ENCODE results near the gene OR6J1.

The OR6J1 gene

GRCh38 chr14:22613106-22613695 lies 31.0 kb downstream of the OR6J1 start:
- DNase-seq = no peak
- Histone ChIP-seq H3K27ac (ENCODE audit: insufficient read depth, low read length, poor library complexity, severe bottlenecking) (no peak overlapping the region), H3K4me3 (ENCODE audit: insufficient read depth, low read depth, low read length, poor library complexity, severe bottlenecking) (no peak overlapping the region), H3K27me3 (replicated peaks; ENCODE audit: control insufficient read depth, insufficient read depth, low read length, poor library complexity, severe bottlenecking) (no peaks in the 10 kb centered on the region), H3K4me1 (ENCODE audit: control insufficient read depth, insufficient read depth, low read length, poor library complexity, severe bottlenecking) (no peaks in the 10 kb centered on the region), H3K36me3 (ENCODE audit: control insufficient read depth, insufficient read depth, low read length) (peaks cover 20% of the 10 kb centered on the region), H3K9me3 (ENCODE audit: control insufficient read depth, low read length) (no peaks in the 10 kb centered on the region)

- DNase-seq = no peak
- H3K27me3 ChIP-seq (replicated peaks; ENCODE audit: control insufficient read depth, insufficient read depth, low read length, poor library complexity, severe bottlenecking) = no peaks in the 10 kb centered on the region
- no peaks in the 10 kb centered on the region for H3K4me1 ChIP-seq (ENCODE audit: control insufficient read depth, insufficient read depth, low read length, poor library complexity, severe bottlenecking)
- H3K9me3 ChIP-seq (ENCODE audit: control insufficient read depth, low read length) = no peaks in the 10 kb centered on the region
- H3K4me3 ChIP-seq (ENCODE audit: insufficient read depth, low read depth, low read length, poor library complexity, severe bottlenecking) = no peak overlapping the region
- no peak overlapping the region for H3K27ac ChIP-seq (ENCODE audit: insufficient read depth, low read length, poor library complexity, severe bottlenecking)
- H3K36me3 ChIP-seq (ENCODE audit: control insufficient read depth, insufficient read depth, low read length) = peaks cover 37% of the 10 kb centered on the region
These were observed 33.2 kb downstream of the OR6J1 start for GRCh38 chr14:22610931-22611330.

GRCh38 chr14:22607291-22607690 lies 36.9 kb downstream of the OR6J1 start:
- Histone ChIP-seq H3K4me1 (ENCODE audit: control insufficient read depth, insufficient read depth, low read length, poor library complexity, severe bottlenecking) (no peaks in the 10 kb centered on the region), H3K36me3 (ENCODE audit: control insufficient read depth, insufficient read depth, low read length) (peaks cover 65% of the 10 kb centered on the region), H3K27me3 (replicated peaks; ENCODE audit: control insufficient read depth, insufficient read depth, low read length, poor library complexity, severe bottlenecking) (no peaks in the 10 kb centered on the region), H3K4me3 (ENCODE audit: insufficient read depth, low read depth, low read length, poor library complexity, severe bottlenecking) (no peak overlapping the region), H3K27ac (ENCODE audit: insufficient read depth, low read length, poor library complexity, severe bottlenecking) (no peak overlapping the region), H3K9me3 (ENCODE audit: control insufficient read depth, low read length) (no peaks in the 10 kb centered on the region)
- DNase-seq = no peak

- peaks cover 71% of the 10 kb centered on the region for H3K36me3 ChIP-seq (ENCODE audit: control insufficient read depth, insufficient read depth, low read length)
These were observed 37.8 kb downstream of the OR6J1 start for GRCh38 chr14:22606380-22606779.

GRCh38 chr14:22602862-22603261 lies 41.3 kb downstream of the OR6J1 start:
- no peak overlapping the region for H3K4me3 ChIP-seq (ENCODE audit: insufficient read depth, low read depth, low read length, poor library complexity, severe bottlenecking)
- DNase-seq = no peak
- H3K4me1 ChIP-seq (ENCODE audit: control insufficient read depth, insufficient read depth, low read length, poor library complexity, severe bottlenecking) = peaks cover 10% of the 10 kb centered on the region
- H3K36me3 ChIP-seq (ENCODE audit: control insufficient read depth, insufficient read depth, low read length) = peaks cover 53% of the 10 kb centered on the region
- H3K27me3 ChIP-seq (replicated peaks; ENCODE audit: control insufficient read depth, insufficient read depth, low read length, poor library complexity, severe bottlenecking) = no peaks in the 10 kb centered on the region
- H3K27ac ChIP-seq (ENCODE audit: insufficient read depth, low read length, poor library complexity, severe bottlenecking) = no peak overlapping the region
- no peaks in the 10 kb centered on the region for H3K9me3 ChIP-seq (ENCODE audit: control insufficient read depth, low read length)

More at GRCh38 chr14:22606380-22606779, 37.8 kb downstream of the OR6J1 start:
- Histone ChIP-seq H3K4me3 (ENCODE audit: insufficient read depth, low read depth, low read length, poor library complexity, severe bottlenecking) (no peak overlapping the region), H3K27ac (ENCODE audit: insufficient read depth, low read length, poor library complexity, severe bottlenecking) (no peak overlapping the region), H3K27me3 (replicated peaks; ENCODE audit: control insufficient read depth, insufficient read depth, low read length, poor library complexity, severe bottlenecking) (no peaks in the 10 kb centered on the region), H3K4me1 (ENCODE audit: control insufficient read depth, insufficient read depth, low read length, poor library complexity, severe bottlenecking) (no peaks in the 10 kb centered on the region), H3K9me3 (ENCODE audit: control insufficient read depth, low read length) (no peaks in the 10 kb centered on the region)
- no peak for DNase-seq

GRCh38 chr14:22601996-22602395 lies 42.2 kb downstream of the OR6J1 start:
- Histone ChIP-seq H3K27ac (ENCODE audit: insufficient read depth, low read length, poor library complexity, severe bottlenecking) (no peak overlapping the region), H3K4me1 (ENCODE audit: control insufficient read depth, insufficient read depth, low read length, poor library complexity, severe bottlenecking) (peaks cover 10% of the 10 kb centered on the region), H3K27me3 (replicated peaks; ENCODE audit: control insufficient read depth, insufficient read depth, low read length, poor library complexity, severe bottlenecking) (no peaks in the 10 kb centered on the region), H3K9me3 (ENCODE audit: control insufficient read depth, low read length) (no peaks in the 10 kb centered on the region), H3K4me3 (ENCODE audit: insufficient read depth, low read depth, low read length, poor library complexity, severe bottlenecking) (no peak overlapping the region), H3K36me3 (ENCODE audit: control insufficient read depth, insufficient read depth, low read length) (peaks cover 44% of the 10 kb centered on the region)
- no peak for DNase-seq

- Histone ChIP-seq H3K36me3 (ENCODE audit: control insufficient read depth, insufficient read depth, low read length) (peaks cover 41% of the 10 kb centered on the region), H3K9me3 (ENCODE audit: control insufficient read depth, low read length) (no peaks in the 10 kb centered on the region), H3K4me3 (ENCODE audit: insufficient read depth, low read depth, low read length, poor library complexity, severe bottlenecking) (no peak overlapping the region), H3K4me1 (ENCODE audit: control insufficient read depth, insufficient read depth, low read length, poor library complexity, severe bottlenecking) (peaks cover 10% of the 10 kb centered on the region), H3K27ac (ENCODE audit: insufficient read depth, low read length, poor library complexity, severe bottlenecking) (no peak overlapping the region), H3K27me3 (replicated peaks; ENCODE audit: control insufficient read depth, insufficient read depth, low read length, poor library complexity, severe bottlenecking) (no peaks in the 10 kb centered on the region)
- DNase-seq = no peak
These were observed 42.7 kb downstream of the OR6J1 start for GRCh38 chr14:22601456-22601855.

GRCh38 chr14:22600027-22600426 lies 44.1 kb downstream of the OR6J1 start:
- H3K27ac ChIP-seq (ENCODE audit: insufficient read depth, low read length, poor library complexity, severe bottlenecking) = no peak overlapping the region
- H3K4me1 ChIP-seq (ENCODE audit: control insufficient read depth, insufficient read depth, low read length, poor library complexity, severe bottlenecking) = peaks cover 10% of the 10 kb centered on the region
- no peaks in the 10 kb centered on the region for H3K27me3 ChIP-seq (replicated peaks; ENCODE audit: control insufficient read depth, insufficient read depth, low read length, poor library complexity, severe bottlenecking)
- no peak for DNase-seq
- peaks cover 27% of the 10 kb centered on the region for H3K36me3 ChIP-seq (ENCODE audit: control insufficient read depth, insufficient read depth, low read length)
- no peaks in the 10 kb centered on the region for H3K9me3 ChIP-seq (ENCODE audit: control insufficient read depth, low read length)
- H3K4me3 ChIP-seq (ENCODE audit: insufficient read depth, low read depth, low read length, poor library complexity, severe bottlenecking) = no peak overlapping the region

- H3K27ac ChIP-seq (ENCODE audit: insufficient read depth, low read length, poor library complexity, severe bottlenecking) = no peak overlapping the region
- H3K9me3 ChIP-seq (ENCODE audit: control insufficient read depth, low read length) = no peaks in the 10 kb centered on the region
- no peaks in the 10 kb centered on the region for H3K27me3 ChIP-seq (replicated peaks; ENCODE audit: control insufficient read depth, insufficient read depth, low read length, poor library complexity, severe bottlenecking)
- no peak for DNase-seq
- peaks cover 10% of the 10 kb centered on the region for H3K4me1 ChIP-seq (ENCODE audit: control insufficient read depth, insufficient read depth, low read length, poor library complexity, severe bottlenecking)
- no peak overlapping the region for H3K4me3 ChIP-seq (ENCODE audit: insufficient read depth, low read depth, low read length, poor library complexity, severe bottlenecking)
- H3K36me3 ChIP-seq (ENCODE audit: control insufficient read depth, insufficient read depth, low read length) = peaks cover 20% of the 10 kb centered on the region
These were observed 44.8 kb downstream of the OR6J1 start for GRCh38 chr14:22599349-22599748.

- no peaks in the 10 kb centered on the region for H3K27me3 ChIP-seq (replicated peaks; ENCODE audit: control insufficient read depth, insufficient read depth, low read length, poor library complexity, severe bottlenecking)
- peaks cover 10% of the 10 kb centered on the region for H3K4me1 ChIP-seq (ENCODE audit: control insufficient read depth, insufficient read depth, low read length, poor library complexity, severe bottlenecking)
- peak in 1 of 3 donors; percentile 8 for DNase-seq
- H3K4me3 ChIP-seq (ENCODE audit: insufficient read depth, low read depth, low read length, poor library complexity, severe bottlenecking) = peak overlapping the region; percentile 80
- peaks cover 18% of the 10 kb centered on the region for H3K36me3 ChIP-seq (ENCODE audit: control insufficient read depth, insufficient read depth, low read length)
- peak overlapping the region; percentile 66 for H3K27ac ChIP-seq (ENCODE audit: insufficient read depth, low read length, poor library complexity, severe bottlenecking)
- no peaks in the 10 kb centered on the region for H3K9me3 ChIP-seq (ENCODE audit: control insufficient read depth, low read length)
These were observed 45.3 kb downstream of the OR6J1 start for GRCh38 chr14:22598896-22599244.
